Dedifferentiated amniotic fluid mesenchymal stem cell (primary cell): ENCODE results near the gene APOD.
A peak's percentile ranks its signal among the peaks of the same experiment; 100 is the strongest.
"Not testable (repeated sequence)": the region's sequence is repeated elsewhere in the genome, so short reads cannot be mapped to it uniquely, and the experiment has no call there.

Source experiments
- DNase-seq: peaks from one replicate; pipeline ENCODE4 v3.0.0-alpha.2; 2016; ENCODE audit errors: extremely low spot score

The APOD gene

DNA sequence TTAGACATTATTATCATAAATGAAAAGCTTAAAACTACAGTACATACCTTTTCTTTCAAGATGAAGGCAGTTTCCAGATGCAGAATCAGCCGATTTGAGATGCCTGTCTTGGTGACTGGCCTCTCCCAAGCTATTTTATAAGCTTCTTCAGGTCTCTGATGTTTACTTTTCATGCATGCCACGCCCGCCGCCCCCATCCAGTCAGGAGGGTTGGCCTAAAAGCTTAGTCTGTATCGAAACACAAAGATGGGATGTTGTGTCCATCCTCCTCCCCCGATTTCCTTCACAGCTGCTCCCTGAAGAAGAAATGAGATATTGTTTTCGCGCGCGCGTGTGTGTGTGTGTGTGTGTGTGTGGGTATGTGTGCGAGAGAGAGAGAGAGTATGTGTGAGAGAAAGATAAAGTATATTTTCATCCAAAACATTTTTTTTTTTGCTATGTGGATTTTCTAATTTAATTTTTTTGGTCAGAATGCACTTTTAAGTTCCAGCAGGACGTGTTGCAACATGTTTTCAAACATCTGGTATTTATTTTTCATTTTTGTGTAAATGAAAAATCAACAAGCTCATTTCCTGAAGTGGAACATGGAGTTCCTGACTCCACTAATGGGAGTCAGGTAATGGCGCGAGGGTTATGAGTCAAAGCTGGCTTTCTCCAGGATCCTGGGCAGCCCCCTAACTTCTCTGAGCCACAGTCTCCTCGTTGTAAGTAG lies at the start of gene APOD:
Gene APOD, minus strand, starts transcription at position 110 of the 712 bp plus-strand sequence. CDS start 4,479 bp downstream, outside the sequence.
- DNase-seq, result peak; percentile 51

DNA sequence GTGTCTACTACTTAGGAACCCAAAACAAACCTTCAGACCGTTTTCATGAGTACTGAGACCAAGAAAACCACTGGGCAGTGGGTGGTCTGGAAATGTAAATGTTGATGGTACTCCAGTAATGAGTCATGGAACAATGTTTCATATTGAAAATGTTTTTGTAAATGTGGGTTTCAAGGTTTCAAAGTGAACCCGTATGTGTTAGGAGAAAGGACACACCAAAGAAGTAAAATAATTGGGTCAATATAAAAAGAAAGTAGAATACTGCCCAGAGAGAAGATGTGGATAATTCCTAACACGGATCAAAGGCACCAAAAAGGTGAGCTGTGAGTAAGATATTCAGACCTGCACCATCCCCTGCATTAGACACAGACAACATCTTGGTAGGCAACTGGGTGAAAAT lies 49.6 kb upstream of the APOD start:
- not testable (repeated sequence) for DNase-seq

DNA sequence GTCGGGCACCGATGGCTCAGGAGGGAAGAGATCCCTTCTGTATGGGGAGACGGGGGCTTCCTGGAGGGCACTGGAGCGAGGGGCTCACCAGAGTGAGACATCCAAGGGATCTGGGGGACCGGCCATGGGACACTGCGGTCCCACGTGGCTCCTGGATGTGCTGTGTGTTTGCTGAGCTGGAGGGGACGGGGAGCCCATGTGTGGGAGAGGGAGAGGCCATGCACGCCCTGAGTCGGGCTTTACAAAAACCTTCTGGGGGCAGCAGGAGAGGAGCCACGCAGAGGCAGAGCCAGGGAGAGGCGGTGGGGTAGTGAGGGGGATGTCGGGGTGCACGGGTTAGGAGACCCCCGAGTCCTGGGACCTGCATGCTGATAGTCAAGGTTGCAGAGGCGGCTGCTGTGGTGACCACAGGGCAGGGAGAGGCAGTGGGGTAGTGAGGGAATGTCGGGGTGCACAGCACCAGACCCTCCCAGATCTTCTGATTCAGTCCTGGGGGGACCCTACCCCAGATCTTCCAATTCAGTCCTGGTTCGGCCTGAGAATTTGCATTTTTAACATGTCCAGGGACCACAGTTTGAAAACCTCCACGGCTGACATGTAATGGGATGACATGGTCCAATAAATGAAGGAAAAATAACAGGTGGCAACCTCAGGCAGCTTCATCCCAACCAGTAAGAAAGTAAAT lies 48.9 kb upstream of the APOD start:
- not testable (repeated sequence) for DNase-seq

GRCh38 chr3:195632046-195632445 lies 48.3 kb upstream of the APOD start:
- DNase-seq, result not testable (repeated sequence)

DNA sequence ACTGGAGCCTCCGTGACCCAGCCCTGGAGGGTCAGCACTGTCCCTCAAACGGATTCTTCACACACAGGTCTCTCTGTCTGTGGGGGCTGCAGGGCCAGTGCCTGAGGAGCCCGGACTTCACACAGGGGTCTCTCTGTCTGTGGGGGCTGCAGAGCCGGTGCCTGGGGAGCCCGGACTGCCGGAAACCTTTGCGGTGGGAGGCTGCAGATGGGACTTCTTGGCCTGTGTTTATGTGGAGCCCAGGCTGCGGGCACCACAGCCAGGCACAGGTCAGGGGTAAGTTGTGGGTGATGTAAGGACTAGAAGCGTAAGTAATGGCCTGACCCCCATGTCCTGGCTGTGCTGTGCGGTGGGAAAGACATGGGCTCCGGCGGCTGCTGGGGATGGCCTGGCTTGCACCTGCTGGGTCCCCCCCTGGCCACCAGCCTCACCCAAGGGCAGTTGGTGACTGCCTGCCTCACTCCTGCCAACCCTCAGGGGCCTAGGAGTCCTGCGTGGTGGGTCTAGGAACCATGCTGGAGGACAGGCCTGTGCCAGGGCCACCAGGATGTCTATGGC lies 47.3 kb upstream of the APOD start:
- DNase-seq, result not testable (repeated sequence)

GRCh38 chr3:195630086-195630917 lies 46.6 kb upstream of the APOD start:
- DNase-seq, result not testable (repeated sequence)

GRCh38 chr3:195629682-195630081 lies 45.9 kb upstream of the APOD start:
- not testable (repeated sequence) for DNase-seq

GRCh38 chr3:195628386-195628920 lies 44.7 kb upstream of the APOD start:
- not testable (repeated sequence) for DNase-seq

- not testable (repeated sequence) for DNase-seq
Measured at GRCh38 chr3:195627515-195628385, 44.0 kb upstream of the APOD start.

- DNase-seq, result not testable (repeated sequence)
Measured at GRCh38 chr3:195624603-195625560, 41.1 kb upstream of the APOD start.

- DNase-seq, result not testable (repeated sequence)
Measured at GRCh38 chr3:195624171-195624570, 40.4 kb upstream of the APOD start.

DNA sequence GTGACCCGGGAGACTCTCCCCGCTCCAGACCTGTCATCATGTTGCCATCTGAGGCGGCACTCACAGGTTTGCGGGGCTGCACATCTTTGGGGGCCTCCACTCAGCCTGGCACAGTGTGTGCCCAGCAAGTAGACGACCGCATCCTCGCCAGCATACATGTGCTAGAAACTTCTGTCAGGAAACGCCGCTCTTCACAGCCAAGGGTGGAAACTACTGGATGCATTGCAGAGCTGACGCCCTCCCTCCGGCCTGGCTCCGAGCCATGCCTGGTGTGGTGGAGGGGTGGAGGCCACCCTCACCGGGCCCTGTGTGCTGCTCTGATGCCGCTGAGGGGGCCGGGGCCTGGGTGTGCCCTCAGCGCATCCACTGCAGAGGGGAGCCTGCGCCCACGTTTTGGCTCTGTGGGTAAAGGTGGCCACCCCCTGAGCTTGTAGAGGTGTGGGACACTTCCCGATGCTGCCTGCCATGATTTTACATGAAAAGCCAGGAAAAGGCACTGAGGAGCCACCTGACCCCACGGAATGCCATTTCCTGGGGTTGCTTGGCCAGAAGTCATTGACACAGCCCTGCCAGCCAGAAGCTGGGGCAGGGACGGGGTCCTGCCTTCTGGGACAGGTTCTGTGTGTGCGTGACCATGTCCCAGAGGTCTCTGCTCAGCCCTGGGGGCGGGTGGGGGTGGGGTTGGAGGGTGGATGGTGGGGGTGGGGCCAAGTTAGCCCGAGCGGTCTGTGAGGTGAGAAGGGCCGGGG lies 39.7 kb upstream of the APOD start:
- DNase-seq, result not testable (repeated sequence)

DNA sequence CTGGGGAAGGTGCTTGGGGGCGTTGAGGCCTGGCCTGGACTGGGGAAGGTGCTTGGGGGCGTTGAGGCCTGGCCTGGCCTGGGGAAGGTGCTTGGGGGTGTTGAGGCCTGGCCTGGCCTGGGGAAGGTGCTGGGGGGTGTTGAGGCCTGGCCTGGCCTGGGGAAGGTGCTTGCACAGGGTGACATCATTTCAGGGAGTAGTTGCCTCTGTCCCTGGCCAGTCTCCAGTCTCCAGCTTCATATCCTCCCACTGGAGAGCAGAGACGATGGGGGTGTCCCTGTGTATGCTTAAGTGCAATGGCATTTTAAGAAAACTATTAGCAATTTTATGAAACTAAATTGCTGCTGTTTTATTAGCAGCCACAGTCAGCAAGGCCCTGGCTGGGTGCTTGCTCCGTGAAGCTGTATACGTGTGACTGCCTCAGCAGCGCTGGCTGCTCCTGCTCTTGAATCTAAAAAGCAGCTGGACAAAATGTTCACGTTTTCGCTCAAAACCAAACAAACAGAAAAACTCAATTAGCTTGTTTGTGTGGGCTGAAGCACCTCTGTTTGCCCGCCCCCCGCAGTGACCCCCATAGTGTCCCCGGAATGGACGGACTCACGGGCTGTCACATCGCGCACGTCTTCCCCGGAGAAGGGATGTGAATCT lies 38.9 kb upstream of the APOD start:
- DNase-seq, result not testable (repeated sequence)

DNA sequence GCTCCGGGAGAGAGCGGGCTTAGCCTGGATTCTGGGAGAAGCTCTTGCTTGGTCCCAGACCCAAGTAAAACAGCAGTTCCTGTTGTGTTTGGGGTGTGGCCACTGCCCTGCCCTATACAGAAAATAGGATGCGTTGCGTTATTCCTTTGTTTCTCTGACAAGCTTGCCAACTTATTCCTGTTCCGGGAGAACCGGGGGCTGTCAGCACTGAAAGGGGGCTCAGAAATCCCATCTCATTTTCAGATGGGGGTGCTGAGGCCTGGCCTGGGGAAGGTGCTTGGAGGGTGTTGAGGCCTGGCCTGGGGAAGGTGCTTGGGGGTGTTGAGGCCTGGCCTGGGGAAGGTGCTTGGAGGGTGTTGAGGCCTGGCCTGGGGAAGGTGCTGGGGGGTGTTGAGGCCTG lies 38.3 kb upstream of the APOD start:
- not testable (repeated sequence) for DNase-seq

- not testable (repeated sequence) for DNase-seq
Measured at GRCh38 chr3:195621095-195621494, 37.4 kb upstream of the APOD start.

- DNase-seq, result not testable (repeated sequence)
Measured at GRCh38 chr3:195620476-195620875, 36.7 kb upstream of the APOD start.

DNA sequence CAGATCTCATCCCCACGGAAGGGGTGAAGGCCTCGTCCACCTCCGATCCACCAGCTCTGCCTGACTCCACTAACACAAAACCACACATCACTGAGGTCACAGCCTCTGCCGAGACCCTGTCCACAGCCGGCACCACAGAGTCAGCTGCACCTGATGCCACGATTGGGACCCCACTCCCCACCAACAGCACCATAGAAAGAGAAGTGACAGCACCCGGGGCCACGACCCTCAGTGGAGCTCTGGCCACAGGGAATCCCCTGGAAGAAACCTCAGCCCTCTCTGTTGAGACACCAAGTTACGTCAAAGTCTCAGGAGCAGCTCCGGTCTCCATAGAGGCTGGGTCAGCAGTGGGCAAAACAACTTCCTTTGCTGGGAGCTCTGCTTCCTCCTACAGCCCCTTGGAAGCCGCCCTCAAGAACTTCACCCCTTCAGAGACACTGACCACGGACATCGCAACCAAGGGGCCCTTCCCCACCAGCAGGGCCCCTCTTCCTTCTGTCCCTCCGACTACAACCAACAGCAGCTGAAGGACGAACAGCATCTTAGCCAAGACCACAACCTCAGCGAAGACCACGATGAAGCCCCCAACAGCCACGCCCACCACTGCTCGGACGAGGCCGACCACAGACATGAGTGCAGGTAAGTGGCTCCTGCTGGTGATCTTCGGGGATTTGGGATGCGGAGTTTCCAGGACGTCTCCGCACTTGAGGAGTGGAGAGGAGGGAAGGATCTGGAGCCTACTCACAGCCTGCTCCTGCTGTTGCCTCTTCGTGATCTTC lies 36.0 kb upstream of the APOD start:
- not testable (repeated sequence) for DNase-seq
